Measurements from ENCODE around the gene BRIX1. TPM values are rescaled to one million over a fixed set of nuclear protein-coding genes. Genes with fewer than 3 reads are reported as not detected.

The BRIX1 gene
- total and polyA plus RNA-seq, 2 donors (not counting 3 experiments of a cell fraction or from before 2014, with no cell fraction given): 14.0 to 28.4 TPM

GRCh38 chr5:34892414-34892813 is 23.1 kb upstream of the BRIX1 start:
- peaks cover 2 to 4% of the 10 kb centered on the region in 2 experiments for H3K27me3 ChIP-seq (ENCODE audit: control insufficient read depth in 2 of 2, insufficient read depth in 2 of 2, low read length in 2 of 2)
- no peaks in the 10 kb centered on the region for H3K36me3 ChIP-seq (ENCODE audit: control insufficient read depth in 2 of 2, extremely low read depth in 1 of 2, insufficient read depth in 2 of 2, low read length in 2 of 2)
- no peak for DNase-seq (ENCODE audit: low read depth, low spot score)
- H3K9me3 ChIP-seq (replicated peaks; ENCODE audit: control insufficient read depth, insufficient read depth, low read length): no peaks in the 10 kb centered on the region
- H4K20me1 ChIP-seq (replicated peaks; ENCODE audit: control insufficient read depth, extremely low read depth, insufficient read depth, low read length): no peaks in the 10 kb centered on the region
- no peaks in the 10 kb centered on the region for H3K9me1 ChIP-seq (replicated peaks; ENCODE audit: control insufficient read depth, extremely low read depth, insufficient read depth, low read length)
- H3K4me1 ChIP-seq (ENCODE audit: control insufficient read depth, extremely low read depth, insufficient read depth, low read length): no peaks in the 10 kb centered on the region
- FAIRE-seq: no peak
- H3K4me3 ChIP-seq (replicated peaks in 1 of 3; ENCODE audit: insufficient read depth in 1 of 3, low read depth in 1 of 3, low read length in 3 of 3): no peak overlapping the region
- ChIA-PET POLR2A (no interaction called here), CTCF (interaction anchor here (0.6 to 1.2 kb wide), 2 partner anchors 11 to 418 kb away, joined by 3 to 4 read pairs; no protein-coding TSS in a partner anchor)
- H3K79me2 ChIP-seq (ENCODE audit: control insufficient read depth, insufficient read depth, low read length): no peaks in the 10 kb centered on the region
- intact Hi-C loops (cut with micrococcal nuclease) (no loop called here), dilution Hi-C loops (cut with MboI; ENCODE audit: extremely low pct_ligation_motif_present, low sequenced_read_pairs) (no loop called here)
- no TSS peak for BruUV-seq (replicated peaks)
- TF ChIP-seq MYC (IDR thresholded peaks at IDR 0.05; ENCODE audit: low read depth, low read length): no peak
- no peak for TF ChIP-seq FOS (IDR thresholded peaks at IDR 0.05; ENCODE audit: borderline replicate concordance, insufficient read depth, low read length)
- no peak for TF ChIP-seq CTCF (IDR thresholded peaks at IDR 0.05; ENCODE audit: extremely low read depth in 1 of 2, insufficient read depth in 1 of 2, low read depth in 1 of 2, low read length in 2 of 2)
- TF ChIP-seq JUN (IDR thresholded peaks at IDR 0.05; ENCODE audit: borderline replicate concordance, insufficient read depth, insufficient read length, low read depth): no peak
- TF ChIP-seq POLR2AphosphoS5 (IDR thresholded peaks at IDR 0.05; ENCODE audit: insufficient read depth, low read depth, low read length): no peak
- TF ChIP-seq EZH2 (IDR thresholded peaks at IDR 0.05; ENCODE audit: borderline replicate concordance, low read depth, low read length, severe bottlenecking): no peak
- no peak for TF ChIP-seq GATA2 (IDR thresholded peaks at IDR 0.05; ENCODE audit: insufficient read depth, insufficient read length, low read depth, low read length)
- TF ChIP-seq, protein P1, sequence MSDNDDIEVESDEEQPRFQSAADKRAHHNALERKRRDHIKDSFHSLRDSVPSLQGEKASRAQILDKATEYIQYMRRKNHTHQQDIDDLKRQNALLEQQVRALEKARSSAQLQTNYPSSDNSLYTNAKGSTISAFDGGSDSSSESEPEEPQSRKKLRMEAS (IDR thresholded peaks at IDR 0.05; ENCODE audit: insufficient read depth, insufficient read length): no peak
- TF ChIP-seq POLR2A (IDR thresholded peaks at IDR 0.05; ENCODE audit: low read depth, low read length): no peak
- H2AFZ ChIP-seq (ENCODE audit: low read depth, low read length): no peak overlapping the region
- no peak overlapping the region for H3K9ac ChIP-seq (replicated peaks; ENCODE audit: extremely low read depth, insufficient read depth, low read length)
- H3K27ac ChIP-seq (ENCODE audit: insufficient read depth, low read depth, low read length): no peak overlapping the region
- H3K4me2 ChIP-seq (ENCODE audit: insufficient read depth, low read length): no peak overlapping the region
